ENCODE measurements around the gene PROZ.

PROZ gene

DNA sequence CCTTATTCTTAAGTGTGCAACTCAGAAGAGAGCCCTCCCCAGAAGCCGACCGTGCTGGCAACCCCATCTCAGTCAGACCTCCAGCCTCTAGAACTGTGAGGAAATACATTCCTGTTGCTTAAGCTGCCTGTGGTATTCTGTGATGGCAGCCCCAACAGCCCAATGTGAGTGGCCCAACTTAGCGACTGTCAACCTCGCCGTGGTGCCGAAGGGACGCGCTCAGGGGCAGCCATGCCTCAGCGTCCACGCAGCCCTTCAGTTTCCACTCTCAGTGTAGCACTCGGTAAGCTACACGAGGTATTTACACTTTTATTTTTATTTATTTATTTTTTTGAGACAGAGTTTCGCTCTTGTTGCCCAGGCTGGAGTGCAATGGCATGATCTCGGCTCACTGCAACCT lies 18.4 kb downstream of the PROZ start:
- TF ChIP-seq, protein P1, sequence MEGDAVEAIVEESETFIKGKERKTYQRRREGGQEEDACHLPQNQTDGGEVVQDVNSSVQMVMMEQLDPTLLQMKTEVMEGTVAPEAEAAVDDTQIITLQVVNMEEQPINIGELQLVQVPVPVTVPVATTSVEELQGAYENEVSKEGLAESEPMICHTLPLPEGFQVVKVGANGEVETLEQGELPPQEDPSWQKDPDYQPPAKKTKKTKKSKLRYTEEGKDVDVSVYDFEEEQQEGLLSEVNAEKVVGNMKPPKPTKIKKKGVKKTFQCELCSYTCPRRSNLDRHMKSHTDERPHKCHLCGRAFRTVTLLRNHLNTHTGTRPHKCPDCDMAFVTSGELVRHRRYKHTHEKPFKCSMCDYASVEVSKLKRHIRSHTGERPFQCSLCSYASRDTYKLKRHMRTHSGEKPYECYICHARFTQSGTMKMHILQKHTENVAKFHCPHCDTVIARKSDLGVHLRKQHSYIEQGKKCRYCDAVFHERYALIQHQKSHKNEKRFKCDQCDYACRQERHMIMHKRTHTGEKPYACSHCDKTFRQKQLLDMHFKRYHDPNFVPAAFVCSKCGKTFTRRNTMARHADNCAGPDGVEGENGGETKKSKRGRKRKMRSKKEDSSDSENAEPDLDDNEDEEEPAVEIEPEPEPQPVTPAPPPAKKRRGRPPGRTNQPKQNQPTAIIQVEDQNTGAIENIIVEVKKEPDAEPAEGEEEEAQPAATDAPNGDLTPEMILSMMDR (IDR thresholded peaks at IDR 0.05; ENCODE audit: insufficient read depth, low read length, poor library complexity, severe bottlenecking): no peak
- H3K36me3 ChIP-seq (ENCODE audit: control insufficient read depth, insufficient read depth, low read length): peaks cover 22% of the 10 kb centered on the region
- DNase-seq (ENCODE audit: extremely low read depth, insufficient read length): no peak

GRCh38 chr13:113178070-113178895 lies 19.8 kb downstream of the PROZ start:
- H3K36me3 ChIP-seq (ENCODE audit: control insufficient read depth, insufficient read depth, low read length): peaks cover 22% of the 10 kb centered on the region
- H3K4me3 ChIP-seq (replicated peaks; ENCODE audit: low read depth, low read length): no peak overlapping the region
- H3K27me3 ChIP-seq (replicated peaks; ENCODE audit: control insufficient read depth, insufficient read depth, low read length): no peaks in the 10 kb centered on the region
- DNase-seq (ENCODE audit: extremely low read depth, insufficient read length): no peak
- TF ChIP-seq, protein P1 (IDR thresholded peaks at IDR 0.05; ENCODE audit: insufficient read depth, low read length, poor library complexity, severe bottlenecking): no peak

More for the DNA sequence above, 18.4 kb downstream of the PROZ start:
- Histone ChIP-seq H3K27me3 (replicated peaks; ENCODE audit: control insufficient read depth, insufficient read depth, low read length) (no peaks in the 10 kb centered on the region), H3K4me3 (replicated peaks; ENCODE audit: low read depth, low read length) (no peak overlapping the region)

- Histone ChIP-seq H3K36me3 (ENCODE audit: control insufficient read depth, insufficient read depth, low read length) (peaks cover 25% of the 10 kb centered on the region), H3K27me3 (replicated peaks; ENCODE audit: control insufficient read depth, insufficient read depth, low read length) (no peaks in the 10 kb centered on the region), H3K4me3 (replicated peaks; ENCODE audit: low read depth, low read length) (no peak overlapping the region)
- no peak for DNase-seq (ENCODE audit: extremely low read depth, insufficient read length)
- TF ChIP-seq, protein P1 (IDR thresholded peaks at IDR 0.05; ENCODE audit: insufficient read depth, low read length, poor library complexity, severe bottlenecking): no peak
Observed at GRCh38 chr13:113178896-113179167, 20.4 kb downstream of the PROZ start.

DNA sequence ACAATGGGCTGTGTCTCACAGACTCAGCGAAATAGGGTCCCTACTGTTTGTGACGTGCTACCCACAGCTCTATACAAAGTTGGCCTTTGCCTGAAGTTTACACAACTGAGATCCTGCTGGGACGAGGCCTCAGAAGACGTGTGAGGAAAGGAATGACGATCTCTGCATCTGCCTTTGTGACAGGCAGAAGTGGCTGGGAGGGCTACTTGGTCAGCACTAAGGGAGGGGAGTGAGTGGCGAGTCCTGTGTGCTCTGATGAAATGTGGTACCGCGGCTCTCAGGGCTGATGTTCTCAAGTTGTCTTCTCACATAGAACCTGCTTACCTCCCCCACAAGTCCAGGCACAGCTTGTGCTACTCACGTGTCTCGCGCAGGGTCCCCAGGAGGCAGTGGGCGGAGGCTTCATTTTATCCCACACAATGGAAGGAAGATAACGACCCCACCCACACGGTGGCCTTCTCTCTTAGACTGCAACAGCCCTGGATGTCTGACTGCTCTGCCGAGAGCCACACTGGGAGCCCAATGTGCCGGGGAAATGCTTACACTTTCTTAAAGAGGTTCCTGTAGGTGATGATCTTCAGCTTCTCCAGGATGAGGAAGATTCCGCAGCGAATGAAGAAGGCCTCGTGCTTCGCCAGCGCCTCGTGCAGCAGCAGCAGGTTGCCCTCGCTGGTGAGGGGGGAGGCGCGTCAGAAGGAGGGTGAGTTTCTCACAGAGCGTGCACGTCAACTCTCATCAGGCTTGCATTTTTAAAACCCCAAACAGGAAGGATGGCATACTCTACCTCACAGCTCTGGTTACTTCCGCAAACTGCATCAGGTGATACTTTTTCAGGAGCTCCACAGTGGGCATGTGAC lies 21.2 kb downstream of the PROZ start:
- TF ChIP-seq, protein P1 (IDR thresholded peaks at IDR 0.05; ENCODE audit: insufficient read depth, low read length, poor library complexity, severe bottlenecking): no peak
- no peak overlapping the region for H3K4me3 ChIP-seq (replicated peaks; ENCODE audit: low read depth, low read length)
- no peaks in the 10 kb centered on the region for H3K27me3 ChIP-seq (replicated peaks; ENCODE audit: control insufficient read depth, insufficient read depth, low read length)
- H3K36me3 ChIP-seq (ENCODE audit: control insufficient read depth, insufficient read depth, low read length): peaks cover 25% of the 10 kb centered on the region
- DNase-seq (ENCODE audit: extremely low read depth, insufficient read length): no peak

GRCh38 chr13:113182046-113182445 lies 23.6 kb downstream of the PROZ start:
- DNase-seq (ENCODE audit: extremely low read depth, insufficient read length): no peak
- TF ChIP-seq, protein P1 (IDR thresholded peaks at IDR 0.05; ENCODE audit: insufficient read depth, low read length, poor library complexity, severe bottlenecking): no peak
- peaks cover 19% of the 10 kb centered on the region for H3K36me3 ChIP-seq (ENCODE audit: control insufficient read depth, insufficient read depth, low read length)
- H3K27me3 ChIP-seq (replicated peaks; ENCODE audit: control insufficient read depth, insufficient read depth, low read length): no peaks in the 10 kb centered on the region
- no peak overlapping the region for H3K4me3 ChIP-seq (replicated peaks; ENCODE audit: low read depth, low read length)
